ENCODE data around the gene PRKCSH. TPM values are rescaled to one million over a fixed set of nuclear protein-coding genes. Genes with fewer than 3 reads are reported as not detected.

PRKCSH gene
- total RNA-seq, 4 donors from 2014 or later = 45.0 to 109 (median 76.1) TPM

DNA sequence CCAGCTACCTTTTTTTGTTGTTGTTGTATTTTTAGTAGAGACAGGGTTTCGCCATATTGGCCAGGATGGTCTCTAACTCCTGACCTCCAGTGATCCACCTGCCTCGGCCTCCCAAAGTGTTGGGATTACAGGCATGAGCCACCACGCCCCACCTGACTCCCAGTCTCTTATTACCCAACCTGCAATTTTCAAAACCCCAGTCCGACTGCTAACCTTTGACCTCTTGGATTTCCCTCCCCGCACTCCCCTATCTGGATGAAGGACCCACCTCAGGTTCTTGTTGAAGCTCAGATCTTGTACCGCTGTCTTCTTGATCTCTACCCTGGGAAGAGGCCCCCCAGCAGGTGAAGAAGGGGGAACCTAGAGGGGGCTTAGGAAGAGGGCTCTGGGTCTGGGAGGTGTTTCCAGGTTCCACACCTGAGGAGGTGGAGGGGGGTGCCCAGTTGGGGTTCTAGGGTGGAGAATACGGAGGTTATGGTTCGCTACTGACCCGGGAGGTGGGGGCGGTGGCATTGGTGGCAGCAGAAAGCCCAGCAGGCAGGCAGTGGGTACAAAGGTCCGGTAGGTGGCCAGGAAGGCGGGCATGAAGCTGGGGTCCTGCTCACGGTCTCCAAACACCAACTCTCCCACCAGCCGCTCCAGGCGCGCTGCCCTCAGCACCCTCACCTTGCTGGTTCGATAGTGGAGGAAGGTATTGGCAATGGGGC lies 18.9 kb upstream of the PRKCSH start:
- TF ChIP-seq, protein P1, sequence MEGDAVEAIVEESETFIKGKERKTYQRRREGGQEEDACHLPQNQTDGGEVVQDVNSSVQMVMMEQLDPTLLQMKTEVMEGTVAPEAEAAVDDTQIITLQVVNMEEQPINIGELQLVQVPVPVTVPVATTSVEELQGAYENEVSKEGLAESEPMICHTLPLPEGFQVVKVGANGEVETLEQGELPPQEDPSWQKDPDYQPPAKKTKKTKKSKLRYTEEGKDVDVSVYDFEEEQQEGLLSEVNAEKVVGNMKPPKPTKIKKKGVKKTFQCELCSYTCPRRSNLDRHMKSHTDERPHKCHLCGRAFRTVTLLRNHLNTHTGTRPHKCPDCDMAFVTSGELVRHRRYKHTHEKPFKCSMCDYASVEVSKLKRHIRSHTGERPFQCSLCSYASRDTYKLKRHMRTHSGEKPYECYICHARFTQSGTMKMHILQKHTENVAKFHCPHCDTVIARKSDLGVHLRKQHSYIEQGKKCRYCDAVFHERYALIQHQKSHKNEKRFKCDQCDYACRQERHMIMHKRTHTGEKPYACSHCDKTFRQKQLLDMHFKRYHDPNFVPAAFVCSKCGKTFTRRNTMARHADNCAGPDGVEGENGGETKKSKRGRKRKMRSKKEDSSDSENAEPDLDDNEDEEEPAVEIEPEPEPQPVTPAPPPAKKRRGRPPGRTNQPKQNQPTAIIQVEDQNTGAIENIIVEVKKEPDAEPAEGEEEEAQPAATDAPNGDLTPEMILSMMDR (IDR thresholded peaks at IDR 0.05; ENCODE audit: low read depth) = no peak

- TF ChIP-seq, protein P1 (IDR thresholded peaks at IDR 0.05; ENCODE audit: low read depth) = no peak
These were observed 17.3 kb upstream of the PRKCSH start for GRCh38 chr19:11418094-11418548.

- TF ChIP-seq, protein P1 (IDR thresholded peaks at IDR 0.05; ENCODE audit: low read depth) = no peak
These were observed 16.6 kb upstream of the PRKCSH start, which contains the start of gene RGL3 for GRCh38 chr19:11418549-11419506. TSS of gene RGL3 (minus strand) at chr19:11419314. CDS start at chr19:11419278, 36 bp downstream.

GRCh38 chr19:11420429-11421370 lies 14.7 kb upstream of the PRKCSH start:
- TF ChIP-seq, protein P1 (IDR thresholded peaks at IDR 0.05; ENCODE audit: low read depth) = no peak

- TF ChIP-seq, protein P1 (IDR thresholded peaks at IDR 0.05; ENCODE audit: low read depth) = no peak
These were observed 13.9 kb upstream of the PRKCSH start for GRCh38 chr19:11421371-11422098.

All from subcutaneous adipose tissue (tissue), 4 donors.